DOHH2 (cell line): ENCODE results near the gene RUNX2.

ENCODE experiments used
- EZH2phosphoT487 ChIP-seq: fragments of 200-600 bp; sonication (generic); IDR thresholded peaks from 2 replicates; pipeline ENCODE4 v1.6.1; 2017; ENCODE audit warnings: borderline replicate concordance, mild to moderate bottlenecking, antibody characterized with exemption, low read length, moderate library complexity, mixed read lengths
- TF ChIP-seq, protein P1 (sequence below): fragments of 200-600 bp; sonication (generic); IDR thresholded peaks from one replicate; pipeline ENCODE4 v1.5.1; 2014; ENCODE audit warnings: antibody characterized with exemption, mild to moderate bottlenecking, low read depth, low read length; ENCODE audit not compliant: poor library complexity, severe bottlenecking

DNA sequence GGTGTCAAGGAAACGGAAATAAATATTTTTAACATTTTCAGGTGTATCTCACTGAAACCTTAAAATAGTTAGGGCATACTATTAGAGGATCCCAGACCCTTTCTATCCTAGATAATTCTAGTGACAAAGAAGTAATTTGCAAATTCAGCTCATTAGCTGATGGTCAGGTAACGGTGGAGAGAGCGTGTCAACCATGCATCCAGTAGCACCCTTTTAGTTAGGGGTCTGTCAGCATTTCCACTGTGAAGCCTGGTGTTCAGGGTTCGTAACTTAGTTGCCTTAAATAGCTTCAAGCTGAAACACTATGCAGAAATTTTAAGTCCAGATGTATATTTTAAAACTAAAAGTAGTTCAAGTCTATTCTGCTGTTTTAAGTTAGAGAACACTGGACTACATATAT lies 98.1 kb downstream of the RUNX2 start:
- TF ChIP-seq, protein P1, sequence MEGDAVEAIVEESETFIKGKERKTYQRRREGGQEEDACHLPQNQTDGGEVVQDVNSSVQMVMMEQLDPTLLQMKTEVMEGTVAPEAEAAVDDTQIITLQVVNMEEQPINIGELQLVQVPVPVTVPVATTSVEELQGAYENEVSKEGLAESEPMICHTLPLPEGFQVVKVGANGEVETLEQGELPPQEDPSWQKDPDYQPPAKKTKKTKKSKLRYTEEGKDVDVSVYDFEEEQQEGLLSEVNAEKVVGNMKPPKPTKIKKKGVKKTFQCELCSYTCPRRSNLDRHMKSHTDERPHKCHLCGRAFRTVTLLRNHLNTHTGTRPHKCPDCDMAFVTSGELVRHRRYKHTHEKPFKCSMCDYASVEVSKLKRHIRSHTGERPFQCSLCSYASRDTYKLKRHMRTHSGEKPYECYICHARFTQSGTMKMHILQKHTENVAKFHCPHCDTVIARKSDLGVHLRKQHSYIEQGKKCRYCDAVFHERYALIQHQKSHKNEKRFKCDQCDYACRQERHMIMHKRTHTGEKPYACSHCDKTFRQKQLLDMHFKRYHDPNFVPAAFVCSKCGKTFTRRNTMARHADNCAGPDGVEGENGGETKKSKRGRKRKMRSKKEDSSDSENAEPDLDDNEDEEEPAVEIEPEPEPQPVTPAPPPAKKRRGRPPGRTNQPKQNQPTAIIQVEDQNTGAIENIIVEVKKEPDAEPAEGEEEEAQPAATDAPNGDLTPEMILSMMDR: no peak
- TF ChIP-seq EZH2phosphoT487: no peak
